HL-60 (cell line): ENCODE measurements around the gene MAP3K14.
"Not testable (repeated sequence)": the region's sequence is repeated elsewhere in the genome, so short reads cannot be mapped to it uniquely, and the experiment has no call there.

Experiments used
- DNase-seq, 2 experiments: peaks; one replicate each; pipeline ENCODE4 v3.0.0-alpha.2; 2010 to 2020; ENCODE audit warnings: low read depth in 1 of 2, low spot score in 1 of 2
- H3K27ac ChIP-seq: fragments of 250-450 bp; sonication (Bioruptor Pico); replicated peaks from 2 replicates; pipeline ENCODE4 v1.5.1; 2020; ENCODE audit warnings: mild to moderate bottlenecking, moderate library complexity
- H3K27me3 ChIP-seq: fragments of 250-450 bp; sonication (Bioruptor Pico); 2 replicates; pipeline ENCODE4 v1.5.1; 2021; ENCODE audit warnings: mild to moderate bottlenecking, moderate library complexity; ENCODE audit not compliant: insufficient read depth, poor library complexity, severe bottlenecking
- H3K4me3 ChIP-seq: replicated peaks from 2 replicates; pipeline ENCODE4 v1.5.1; 2011; ENCODE audit warnings: mild to moderate bottlenecking, control low read depth, low read length; ENCODE audit not compliant: insufficient read depth
- GABPA ChIP-seq: IDR thresholded peaks from 2 replicates; pipeline ENCODE4 v1.6.1; 2012; ENCODE audit warnings: low read depth
- POLR2AphosphoS5 ChIP-seq: IDR thresholded peaks from 2 replicates; pipeline ENCODE4 v1.6.1; 2012; ENCODE audit warnings: low read depth
- SPI1 ChIP-seq: IDR thresholded peaks from 2 replicates; pipeline ENCODE4 v1.6.1; 2012; ENCODE audit warnings: low read depth, mild to moderate bottlenecking, borderline replicate concordance
- TF ChIP-seq, protein P1 (sequence below): IDR thresholded peaks from 2 replicates; pipeline ENCODE4 v1.6.1; 2012; ENCODE audit warnings: low read depth; ENCODE audit not compliant: insufficient replicate concordance
- TF ChIP-seq, protein P2 (sequence below): IDR thresholded peaks from one replicate; pipeline ENCODE4 v1.5.1; 2011; ENCODE audit warnings: low read length, control low read depth, inconsistent platforms; ENCODE audit not compliant: insufficient read depth

Gene MAP3K14

DNA sequence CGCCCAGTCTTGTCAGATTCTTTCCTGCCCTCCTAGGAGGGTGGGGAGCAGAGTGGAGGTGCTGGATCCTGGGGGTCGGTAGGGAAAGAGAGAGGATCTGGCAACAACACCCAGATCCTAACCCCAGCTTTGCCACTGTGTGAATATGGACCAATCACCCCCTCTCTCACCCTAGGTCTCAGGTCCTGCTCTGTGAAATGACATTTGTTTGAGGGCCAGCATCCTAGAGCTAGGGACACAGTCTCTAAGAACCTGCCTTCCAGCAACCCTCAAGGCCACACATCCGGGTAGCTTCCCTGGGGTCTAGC is 28.4 kb upstream of the MAP3K14 start:
- Histone ChIP-seq H3K27ac (no peak overlapping the region), H3K27me3 (no peaks in the 10 kb centered on the region), H3K4me3 (no peak overlapping the region)
- TF ChIP-seq, protein P1, sequence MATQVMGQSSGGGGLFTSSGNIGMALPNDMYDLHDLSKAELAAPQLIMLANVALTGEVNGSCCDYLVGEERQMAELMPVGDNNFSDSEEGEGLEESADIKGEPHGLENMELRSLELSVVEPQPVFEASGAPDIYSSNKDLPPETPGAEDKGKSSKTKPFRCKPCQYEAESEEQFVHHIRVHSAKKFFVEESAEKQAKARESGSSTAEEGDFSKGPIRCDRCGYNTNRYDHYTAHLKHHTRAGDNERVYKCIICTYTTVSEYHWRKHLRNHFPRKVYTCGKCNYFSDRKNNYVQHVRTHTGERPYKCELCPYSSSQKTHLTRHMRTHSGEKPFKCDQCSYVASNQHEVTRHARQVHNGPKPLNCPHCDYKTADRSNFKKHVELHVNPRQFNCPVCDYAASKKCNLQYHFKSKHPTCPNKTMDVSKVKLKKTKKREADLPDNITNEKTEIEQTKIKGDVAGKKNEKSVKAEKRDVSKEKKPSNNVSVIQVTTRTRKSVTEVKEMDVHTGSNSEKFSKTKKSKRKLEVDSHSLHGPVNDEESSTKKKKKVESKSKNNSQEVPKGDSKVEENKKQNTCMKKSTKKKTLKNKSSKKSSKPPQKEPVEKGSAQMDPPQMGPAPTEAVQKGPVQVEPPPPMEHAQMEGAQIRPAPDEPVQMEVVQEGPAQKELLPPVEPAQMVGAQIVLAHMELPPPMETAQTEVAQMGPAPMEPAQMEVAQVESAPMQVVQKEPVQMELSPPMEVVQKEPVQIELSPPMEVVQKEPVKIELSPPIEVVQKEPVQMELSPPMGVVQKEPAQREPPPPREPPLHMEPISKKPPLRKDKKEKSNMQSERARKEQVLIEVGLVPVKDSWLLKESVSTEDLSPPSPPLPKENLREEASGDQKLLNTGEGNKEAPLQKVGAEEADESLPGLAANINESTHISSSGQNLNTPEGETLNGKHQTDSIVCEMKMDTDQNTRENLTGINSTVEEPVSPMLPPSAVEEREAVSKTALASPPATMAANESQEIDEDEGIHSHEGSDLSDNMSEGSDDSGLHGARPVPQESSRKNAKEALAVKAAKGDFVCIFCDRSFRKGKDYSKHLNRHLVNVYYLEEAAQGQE: no peak
- TF ChIP-seq, protein P2, sequence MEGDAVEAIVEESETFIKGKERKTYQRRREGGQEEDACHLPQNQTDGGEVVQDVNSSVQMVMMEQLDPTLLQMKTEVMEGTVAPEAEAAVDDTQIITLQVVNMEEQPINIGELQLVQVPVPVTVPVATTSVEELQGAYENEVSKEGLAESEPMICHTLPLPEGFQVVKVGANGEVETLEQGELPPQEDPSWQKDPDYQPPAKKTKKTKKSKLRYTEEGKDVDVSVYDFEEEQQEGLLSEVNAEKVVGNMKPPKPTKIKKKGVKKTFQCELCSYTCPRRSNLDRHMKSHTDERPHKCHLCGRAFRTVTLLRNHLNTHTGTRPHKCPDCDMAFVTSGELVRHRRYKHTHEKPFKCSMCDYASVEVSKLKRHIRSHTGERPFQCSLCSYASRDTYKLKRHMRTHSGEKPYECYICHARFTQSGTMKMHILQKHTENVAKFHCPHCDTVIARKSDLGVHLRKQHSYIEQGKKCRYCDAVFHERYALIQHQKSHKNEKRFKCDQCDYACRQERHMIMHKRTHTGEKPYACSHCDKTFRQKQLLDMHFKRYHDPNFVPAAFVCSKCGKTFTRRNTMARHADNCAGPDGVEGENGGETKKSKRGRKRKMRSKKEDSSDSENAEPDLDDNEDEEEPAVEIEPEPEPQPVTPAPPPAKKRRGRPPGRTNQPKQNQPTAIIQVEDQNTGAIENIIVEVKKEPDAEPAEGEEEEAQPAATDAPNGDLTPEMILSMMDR: no peak
- TF ChIP-seq SPI1 (no peak), POLR2AphosphoS5 (no peak), GABPA (no peak)
- no peak for DNase-seq

DNA sequence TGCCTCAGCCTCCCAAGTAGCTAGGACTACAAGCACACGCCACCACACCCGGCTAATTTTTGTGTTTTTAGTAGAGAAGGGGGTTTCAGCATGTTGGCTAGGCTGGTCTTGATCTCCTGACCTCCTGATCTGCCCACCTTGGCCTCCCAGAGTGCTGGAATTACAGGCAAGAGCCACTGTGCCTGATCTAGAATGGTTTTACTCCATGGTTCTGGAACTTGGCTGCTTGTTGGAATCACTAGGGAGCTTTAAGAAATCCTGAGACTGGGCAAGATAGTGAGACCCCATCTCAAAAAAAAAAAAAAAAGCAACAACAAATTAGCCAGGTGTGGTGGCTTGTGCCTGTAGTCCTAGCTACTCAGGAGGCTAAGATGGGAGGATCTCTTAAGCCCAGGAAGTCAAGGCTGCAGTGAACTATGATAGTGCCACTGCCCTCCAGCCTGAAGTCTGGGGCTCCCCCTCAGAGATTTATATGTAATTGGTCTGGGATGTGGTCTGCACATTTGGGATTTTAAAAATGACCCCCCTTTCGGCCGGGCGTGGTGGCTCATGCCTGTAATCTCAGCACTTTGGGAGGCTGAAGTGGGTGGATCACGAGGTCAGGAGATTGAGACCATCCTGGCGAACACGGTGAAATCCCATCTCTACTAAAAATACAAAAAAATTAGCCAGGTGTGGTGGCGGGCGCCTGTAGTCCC is 27.3 kb upstream of the MAP3K14 start:
- H3K27ac ChIP-seq, H3K27me3 ChIP-seq, DNase-seq, H3K4me3 ChIP-seq: not testable (repeated sequence)

DNA sequence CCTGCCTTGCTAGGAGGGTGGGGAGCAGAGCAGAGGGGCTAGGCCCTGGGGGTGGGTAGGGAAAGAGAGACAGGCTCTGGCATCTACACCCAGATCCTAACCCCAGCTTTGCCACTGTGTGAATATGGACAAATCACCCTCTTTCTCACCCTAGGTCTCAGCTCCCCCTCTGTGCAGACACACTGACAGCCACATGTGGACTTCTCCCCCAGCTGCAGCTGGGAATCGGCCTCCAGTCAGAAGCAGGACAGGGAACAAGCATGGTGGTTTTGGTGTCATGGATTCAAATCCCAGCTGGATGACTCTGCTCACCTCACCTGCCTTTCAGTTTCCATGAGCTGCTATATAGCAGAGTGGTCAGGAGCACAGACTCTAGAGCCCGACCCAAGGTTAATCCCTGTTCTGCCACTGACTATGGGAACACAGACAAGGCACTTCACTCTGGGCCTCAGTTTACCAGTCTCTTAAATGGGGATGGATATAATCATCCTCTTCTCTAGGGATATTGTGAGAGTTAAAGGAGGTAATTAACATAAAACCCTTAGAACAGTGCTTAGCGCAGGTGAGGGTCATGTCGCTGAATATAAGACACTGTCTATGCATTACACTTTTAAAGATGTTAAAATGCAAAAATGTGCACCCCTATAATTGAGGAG is 26.2 kb upstream of the MAP3K14 start:
- H3K4me3 ChIP-seq: no peak overlapping the region
- H3K27me3 ChIP-seq: no peaks in the 10 kb centered on the region
- H3K27ac ChIP-seq: no peak overlapping the region
- DNase-seq: no peak
- TF ChIP-seq POLR2AphosphoS5 (no peak), SPI1 (no peak), GABPA (no peak)
- TF ChIP-seq, protein P1: no peak
- TF ChIP-seq, protein P2: no peak

- Histone ChIP-seq H3K27ac (no peak overlapping the region), H3K27me3 (no peaks in the 10 kb centered on the region), H3K4me3 (no peak overlapping the region)
- TF ChIP-seq SPI1 (no peak), POLR2AphosphoS5 (no peak)
- TF ChIP-seq, protein P1: no peak
- TF ChIP-seq, protein P2: no peak
- DNase-seq: no peak
Measured at GRCh38 chr17:45342306-45342705, 25.5 kb upstream of the MAP3K14 start.
